Parathyroid adenoma (tissue), 2 donors: Measurements from ENCODE around the gene SERPINB5.

ENCODE experiments used
- H2AFZ ChIP-seq: fragments of 300-600 bp; sonication (generic); one replicate; pipeline ENCODE4 v1.7.0; 2017; ENCODE audit warnings: antibody characterized with exemption, mild to moderate bottlenecking
- H3K27ac ChIP-seq: fragments of 300-600 bp; sonication (generic); one replicate; pipeline ENCODE4 v1.7.0; 2017
- H3K27me3 ChIP-seq: fragments of 300-600 bp; sonication (generic); one replicate; pipeline ENCODE4 v1.7.0; 2017; ENCODE audit warnings: low read length; ENCODE audit not compliant: control insufficient read depth, insufficient read depth
- H3K36me3 ChIP-seq: fragments of 300-600 bp; sonication (generic); one replicate; pipeline ENCODE4 v1.7.0; 2017; ENCODE audit warnings: low read length; ENCODE audit not compliant: control insufficient read depth, insufficient read depth
- H3K4me1 ChIP-seq: fragments of 300-600 bp; sonication (generic); one replicate; pipeline ENCODE4 v1.7.0; 2017; ENCODE audit warnings: control low read depth
- H3K4me2 ChIP-seq: fragments of 300-600 bp; sonication (generic); one replicate; pipeline ENCODE4 v1.7.0; 2017; ENCODE audit warnings: low read length
- H3K4me3 ChIP-seq: fragments of 300-600 bp; sonication (generic); one replicate; pipeline ENCODE4 v1.7.0; 2017; ENCODE audit warnings: low read depth, low read length
- H3K79me2 ChIP-seq: fragments of 300-600 bp; sonication (generic); one replicate; pipeline ENCODE4 v1.7.0; 2017; ENCODE audit warnings: control low read depth
- H3K9ac ChIP-seq: fragments of 300-600 bp; sonication (generic); one replicate; pipeline ENCODE4 v1.7.0; 2017; ENCODE audit warnings: mild to moderate bottlenecking
- H3K9me3 ChIP-seq: fragments of 300-600 bp; sonication (generic); one replicate; pipeline ENCODE4 v1.7.0; 2017; ENCODE audit warnings: low read length; ENCODE audit not compliant: control insufficient read depth
- CTCF ChIP-seq: fragments of 300-600 bp; sonication (generic); IDR thresholded peaks from one replicate; pipeline ENCODE4 v1.7.0; 2017; ENCODE audit warnings: antibody characterized with exemption, mild to moderate bottlenecking
- donor health status: primary hyperparathyroidism.

SERPINB5 gene

GRCh38 chr18:63460414-63460813 lies 16.3 kb upstream of the SERPINB5 start:
- Histone ChIP-seq H3K9me3 (no peaks in the 10 kb centered on the region), H2AFZ (no peak overlapping the region), H3K9ac (no peak overlapping the region), H3K4me3 (no peak overlapping the region), H3K4me2 (no peak overlapping the region), H3K27ac (no peak overlapping the region), H3K36me3 (no peaks in the 10 kb centered on the region), H3K27me3 (no peaks in the 10 kb centered on the region), H3K4me1 (no peaks in the 10 kb centered on the region), H3K79me2 (no peaks in the 10 kb centered on the region)
- no peak for TF ChIP-seq CTCF

GRCh38 chr18:63464434-63464833 lies 12.3 kb upstream of the SERPINB5 start:
- H3K27ac ChIP-seq: no peak overlapping the region

GRCh38 chr18:63465059-63465458 lies 11.7 kb upstream of the SERPINB5 start:
- Histone ChIP-seq H3K4me2 (no peak overlapping the region), H3K79me2 (no peaks in the 10 kb centered on the region), H3K27ac (no peak overlapping the region), H3K9ac (no peak overlapping the region), H3K9me3 (no peaks in the 10 kb centered on the region), H3K4me3 (no peak overlapping the region), H3K4me1 (no peaks in the 10 kb centered on the region), H3K27me3 (no peaks in the 10 kb centered on the region), H3K36me3 (no peaks in the 10 kb centered on the region), H2AFZ (no peak overlapping the region)
- no peak for TF ChIP-seq CTCF

More at GRCh38 chr18:63464434-63464833, 12.3 kb upstream of the SERPINB5 start:
- H3K9ac ChIP-seq: no peak overlapping the region
- no peak for TF ChIP-seq CTCF
- H3K79me2 ChIP-seq: no peaks in the 10 kb centered on the region
- no peaks in the 10 kb centered on the region for H3K27me3 ChIP-seq
- no peaks in the 10 kb centered on the region for H3K4me1 ChIP-seq
- no peaks in the 10 kb centered on the region for H3K36me3 ChIP-seq
- H3K4me2 ChIP-seq: no peak overlapping the region
- no peak overlapping the region for H2AFZ ChIP-seq
- no peak overlapping the region for H3K4me3 ChIP-seq
- no peaks in the 10 kb centered on the region for H3K9me3 ChIP-seq

GRCh38 chr18:63467699-63468098 lies 9.1 kb upstream of the SERPINB5 start:
- H3K79me2 ChIP-seq: no peaks in the 10 kb centered on the region
- H3K27ac ChIP-seq: no peak overlapping the region
- TF ChIP-seq CTCF: no peak
- H3K4me2 ChIP-seq: no peak overlapping the region
- no peaks in the 10 kb centered on the region for H3K36me3 ChIP-seq
- no peak overlapping the region for H3K4me3 ChIP-seq
- H3K4me1 ChIP-seq: no peaks in the 10 kb centered on the region
- no peaks in the 10 kb centered on the region for H3K27me3 ChIP-seq
- H3K9ac ChIP-seq: no peak overlapping the region
- H2AFZ ChIP-seq: no peak overlapping the region
- H3K9me3 ChIP-seq: no peaks in the 10 kb centered on the region

GRCh38 chr18:63468575-63468974 lies 8.2 kb upstream of the SERPINB5 start:
- Histone ChIP-seq H3K4me2 (no peak overlapping the region), H2AFZ (no peak overlapping the region), H3K9ac (no peak overlapping the region), H3K4me3 (no peak overlapping the region), H3K36me3 (no peaks in the 10 kb centered on the region), H3K27me3 (no peaks in the 10 kb centered on the region), H3K9me3 (no peaks in the 10 kb centered on the region), H3K4me1 (no peaks in the 10 kb centered on the region), H3K79me2 (no peaks in the 10 kb centered on the region), H3K27ac (no peak overlapping the region)
- no peak for TF ChIP-seq CTCF
